Measurements from ENCODE around the gene DOCK11.

- TF ChIP-seq POLR2AphosphoS5 (IDR thresholded peaks at IDR 0.05; ENCODE audit: low read depth, low read length), result no peak
- TF ChIP-seq POLR2A (IDR thresholded peaks at IDR 0.05; ENCODE audit: low read depth, low read length), result no peak
Measured at GRCh38 chrX:118570209-118570608, 74.6 kb downstream of the DOCK11 start.
